ES-I3 (cell line): ENCODE measurements around the gene KRT15.

Experiments
- H3K36me3 ChIP-seq: 2 replicates; pipeline ENCODE4 v1.6.1; 2013; ENCODE audit warnings: mild to moderate bottlenecking, low read length, control low read depth, moderate library complexity; ENCODE audit not compliant: insufficient read depth
- H3K4me1 ChIP-seq: 2 replicates; pipeline ENCODE4 v1.6.1; 2013; ENCODE audit warnings: mild to moderate bottlenecking, control low read depth, low read length; ENCODE audit not compliant: insufficient read depth
- H3K9ac ChIP-seq: 2 replicates; pipeline ENCODE4 v1.6.1; 2013; ENCODE audit warnings: low read depth, mild to moderate bottlenecking, low read length, moderate library complexity
- H3K9me3 ChIP-seq: 2 replicates; pipeline ENCODE4 v1.6.1; 2013; ENCODE audit warnings: mild to moderate bottlenecking, low read length, moderate library complexity; ENCODE audit not compliant: control insufficient read depth, insufficient read depth

KRT15 gene

GRCh38 chr17:41518789-41519449 lies at the start of gene KRT15:
TSS of gene KRT15 (minus strand) at chr17:41518890. CDS start at chr17:41518827, 63 bp downstream.
- H3K9me3 ChIP-seq, result no peaks in the 10 kb centered on the region
- no peak within 1 kb of the TSS for H3K9ac ChIP-seq
- peaks cover 6% of the 10 kb centered on the region; the same call in 1 of the 2 replicates for H3K36me3 ChIP-seq
- H3K4me1 ChIP-seq, result peaks cover 19% of the 10 kb centered on the region; the same call in 1 of the 2 replicates

DNA sequence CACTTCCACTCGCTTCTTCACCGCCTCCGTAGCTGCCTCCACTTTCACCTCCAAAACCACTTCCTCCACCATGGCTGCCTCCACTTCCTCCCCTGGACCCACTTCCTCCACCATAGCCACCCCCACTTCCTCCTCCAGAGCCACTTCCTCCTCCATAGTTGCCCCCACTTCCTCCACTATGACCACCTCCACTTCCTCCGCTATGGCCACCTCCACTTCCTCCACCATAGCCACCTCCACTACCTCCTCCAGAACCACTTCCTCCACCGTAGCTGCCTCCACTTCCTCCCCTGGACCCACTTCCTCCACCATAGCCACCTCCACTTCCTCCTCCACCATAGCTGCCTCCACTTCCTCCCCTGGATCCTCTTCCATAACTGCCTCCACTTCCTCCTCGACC lies 48.6 kb upstream of the KRT15 start:
- Histone ChIP-seq H3K4me1 (no peaks in the 10 kb centered on the region), H3K9me3 (no peaks in the 10 kb centered on the region), H3K9ac (no peak overlapping the region), H3K36me3 (no peaks in the 10 kb centered on the region)

DNA sequence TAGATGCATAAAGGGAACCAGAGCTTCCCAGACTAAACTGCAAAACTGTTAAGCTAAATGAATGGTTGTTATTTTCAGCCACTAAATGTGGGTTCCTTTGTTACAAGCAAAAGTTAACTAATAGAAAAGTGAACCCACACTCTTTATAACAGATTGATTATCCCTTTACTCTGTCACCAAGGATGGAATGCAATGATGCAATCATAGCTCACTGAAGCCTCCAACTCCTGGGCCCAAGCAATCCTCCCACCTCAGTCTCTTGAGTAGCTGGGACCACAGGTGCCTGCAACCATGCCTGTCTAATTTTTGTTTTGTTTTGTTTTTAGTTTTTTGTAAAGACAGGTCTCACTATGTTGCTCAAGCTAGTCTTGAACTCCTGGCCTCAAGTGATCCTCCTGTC lies 46.6 kb upstream of the KRT15 start:
- Histone ChIP-seq H3K9ac (no peak overlapping the region), H3K4me1 (no peaks in the 10 kb centered on the region), H3K36me3 (no peaks in the 10 kb centered on the region), H3K9me3 (no peaks in the 10 kb centered on the region)

GRCh38 chr17:41563607-41564170 lies 45.0 kb upstream of the KRT15 start:
- no peaks in the 10 kb centered on the region for H3K9me3 ChIP-seq
- no peak overlapping the region for H3K9ac ChIP-seq
- no peaks in the 10 kb centered on the region for H3K4me1 ChIP-seq
- H3K36me3 ChIP-seq, result no peaks in the 10 kb centered on the region

DNA sequence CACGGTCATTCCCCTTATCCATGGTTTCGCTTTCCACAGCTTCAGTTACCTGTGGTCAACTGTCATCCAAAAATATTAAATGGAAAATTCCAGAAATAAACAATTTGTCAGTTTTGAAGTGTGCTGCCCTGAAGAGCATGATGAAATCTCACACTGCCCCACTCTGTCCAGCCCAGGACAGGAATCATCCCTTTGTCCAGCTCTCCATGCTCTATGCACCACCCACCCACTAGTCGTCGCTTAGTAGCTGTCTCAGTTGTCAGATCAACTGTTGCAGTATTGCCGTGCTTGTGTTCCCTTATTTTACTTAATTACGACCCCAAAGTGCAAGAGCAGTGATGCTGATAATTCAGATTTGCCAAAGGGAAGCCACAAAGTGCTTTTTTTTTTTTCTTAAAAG lies 42.9 kb upstream of the KRT15 start:
- Histone ChIP-seq H3K4me1 (no peaks in the 10 kb centered on the region), H3K9ac (no peak overlapping the region), H3K36me3 (no peaks in the 10 kb centered on the region), H3K9me3 (no peaks in the 10 kb centered on the region)

GRCh38 chr17:41559548-41559947 lies 40.9 kb upstream of the KRT15 start:
- Histone ChIP-seq H3K4me1 (0 out of 2 replicates have a peak, but pooled peaks cover 4% of the 10 kb centered on the region), H3K9me3 (no peaks in the 10 kb centered on the region), H3K9ac (no peak overlapping the region), H3K36me3 (no peaks in the 10 kb centered on the region)

- Histone ChIP-seq H3K4me1 (peaks cover 7% of the 10 kb centered on the region; the same call in 1 of the 2 replicates), H3K9me3 (no peaks in the 10 kb centered on the region), H3K36me3 (no peaks in the 10 kb centered on the region), H3K9ac (no peak overlapping the region)
These were observed 38.2 kb upstream of the KRT15 start for GRCh38 chr17:41556931-41557330.

- Histone ChIP-seq H3K9ac (no peak overlapping the region), H3K9me3 (no peaks in the 10 kb centered on the region), H3K36me3 (no peaks in the 10 kb centered on the region), H3K4me1 (peaks cover 7% of the 10 kb centered on the region; the same call in 1 of the 2 replicates)
These were observed 37.6 kb upstream of the KRT15 start for GRCh38 chr17:41556306-41556705.

DNA sequence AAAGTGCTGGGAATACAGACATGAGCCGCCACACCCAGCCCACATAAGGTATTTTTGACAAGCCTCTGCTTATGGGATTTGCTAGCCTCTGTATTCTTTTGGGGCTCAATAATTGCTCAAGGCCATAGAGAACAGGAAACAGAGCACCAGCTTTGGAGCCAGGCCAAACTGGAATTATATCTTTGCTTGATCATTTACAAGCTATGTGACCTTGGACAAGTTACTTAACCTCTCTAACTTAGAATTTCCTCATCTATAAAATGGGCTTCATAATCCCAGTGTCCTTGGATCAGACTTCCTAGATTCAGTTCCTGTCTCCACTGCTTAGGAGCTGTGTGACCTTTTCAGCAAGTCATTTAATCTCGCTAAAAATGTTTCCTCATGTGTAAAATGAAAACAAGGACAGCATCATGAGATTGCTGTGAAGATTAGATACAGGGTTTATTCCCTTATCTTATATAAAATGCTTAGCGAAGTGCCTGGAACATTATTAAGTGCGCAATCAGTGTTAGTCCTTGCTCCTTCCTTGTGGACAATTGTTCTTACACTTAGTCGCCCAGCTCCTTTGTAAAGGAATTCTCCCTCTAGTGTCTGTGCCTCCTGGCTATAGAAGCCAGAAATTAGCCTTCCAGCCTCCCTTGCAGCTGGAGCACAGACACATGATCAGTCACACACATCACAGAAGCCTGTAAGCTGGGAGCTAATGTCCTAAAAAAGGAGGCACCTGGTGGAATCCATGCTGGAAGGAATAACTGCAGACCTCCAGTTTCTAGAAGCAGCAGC lies 36.6 kb upstream of the KRT15 start:
- Histone ChIP-seq H3K4me1 (peaks cover 7% of the 10 kb centered on the region; the same call in 1 of the 2 replicates), H3K36me3 (no peaks in the 10 kb centered on the region), H3K9ac (no peak overlapping the region), H3K9me3 (no peaks in the 10 kb centered on the region)

- Histone ChIP-seq H3K4me1 (peaks cover 7% of the 10 kb centered on the region; the same call in 1 of the 2 replicates), H3K36me3 (no peaks in the 10 kb centered on the region), H3K9me3 (no peaks in the 10 kb centered on the region), H3K9ac (no peak overlapping the region)
These were observed 35.4 kb upstream of the KRT15 start for GRCh38 chr17:41553987-41554680.

DNA sequence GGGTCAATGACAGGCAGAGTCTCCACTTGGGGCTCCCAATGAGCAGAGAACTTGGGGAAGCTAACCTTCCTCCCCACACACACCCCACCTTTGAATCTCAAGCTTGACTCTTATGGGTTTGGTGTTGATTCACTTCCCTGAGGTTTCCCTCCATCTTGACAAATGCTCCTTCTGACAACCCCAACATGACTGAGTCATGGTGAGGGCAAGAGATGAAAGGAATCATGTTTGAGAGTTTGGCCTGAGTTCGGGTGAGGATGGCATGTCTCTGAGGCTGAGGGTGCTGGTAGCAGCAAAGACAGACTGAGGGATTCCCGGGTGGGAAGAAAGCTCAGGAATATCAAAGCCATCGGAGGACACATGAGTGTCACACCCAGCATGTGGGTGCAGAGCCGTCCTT lies 34.5 kb upstream of the KRT15 start:
- Histone ChIP-seq H3K9ac (no peak overlapping the region), H3K36me3 (no peaks in the 10 kb centered on the region), H3K4me1 (peaks cover 11% of the 10 kb centered on the region; the same call in 1 of the 2 replicates), H3K9me3 (no peaks in the 10 kb centered on the region)

DNA sequence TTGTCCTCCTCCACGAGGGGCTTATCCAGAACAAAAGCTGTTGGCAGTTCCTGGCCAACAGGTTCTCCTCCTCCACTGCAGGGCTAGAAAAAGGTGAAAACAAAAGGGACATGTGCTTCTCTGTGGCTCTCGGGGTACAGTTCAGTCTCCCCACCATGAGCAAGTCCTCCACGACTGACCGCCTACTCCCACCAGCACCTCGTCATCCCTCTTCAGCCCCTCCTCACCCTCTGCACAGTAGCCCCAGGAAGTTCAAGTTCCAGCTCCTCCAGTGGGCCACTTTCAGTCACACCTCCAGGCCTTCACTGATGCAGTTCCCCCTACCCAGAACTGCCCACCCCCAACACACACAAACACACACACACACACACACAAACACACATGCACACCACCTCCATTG lies 33.8 kb upstream of the KRT15 start:
- Histone ChIP-seq H3K9ac (no peak overlapping the region), H3K36me3 (no peaks in the 10 kb centered on the region), H3K9me3 (no peaks in the 10 kb centered on the region), H3K4me1 (peaks cover 18% of the 10 kb centered on the region; the same call in 1 of the 2 replicates)

DNA sequence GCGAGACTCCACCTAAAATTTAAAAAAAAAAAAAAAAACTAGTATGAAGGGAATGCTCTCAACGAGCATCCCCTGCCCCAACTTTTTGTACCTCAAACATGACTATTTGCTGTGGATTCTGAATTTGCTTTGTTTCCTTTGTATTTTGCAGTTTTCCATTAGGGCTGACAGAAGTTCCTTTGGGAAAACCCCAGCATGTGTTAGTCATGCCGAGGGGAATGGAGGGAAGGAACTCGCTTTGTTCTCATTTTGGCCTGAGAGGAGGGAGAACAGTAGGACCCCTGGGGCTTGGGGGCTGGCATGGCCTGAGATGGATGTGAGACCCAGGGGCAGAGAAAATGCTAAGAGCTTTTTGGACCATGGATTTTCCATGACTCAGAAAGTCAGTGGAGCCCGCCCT lies 32.7 kb upstream of the KRT15 start:
- Histone ChIP-seq H3K9me3 (no peaks in the 10 kb centered on the region), H3K4me1 (peaks cover 21% of the 10 kb centered on the region; the same call in 1 of the 2 replicates), H3K9ac (no peak overlapping the region), H3K36me3 (no peaks in the 10 kb centered on the region)

- no peak overlapping the region for H3K9ac ChIP-seq
- no peaks in the 10 kb centered on the region for H3K9me3 ChIP-seq
- peaks cover 18% of the 10 kb centered on the region; the same call in 1 of the 2 replicates for H3K4me1 ChIP-seq
- no peaks in the 10 kb centered on the region for H3K36me3 ChIP-seq
These were observed 30.9 kb upstream of the KRT15 start for GRCh38 chr17:41549596-41550039.
